SK-N-SH (cell line): ENCODE measurements around the gene WDR82.

Experiments used
- CTCF ChIP-seq: fragments of 200-600 bp; sonication (generic); IDR thresholded peaks from 2 replicates; pipeline ENCODE4 v1.6.1; 2017; ENCODE audit warnings: antibody characterized with exemption, mild to moderate bottlenecking, moderate library complexity
- FOSL2 ChIP-seq: IDR thresholded peaks from 2 replicates; pipeline ENCODE4 v1.4.0; 2012; ENCODE audit warnings: low read depth, mild to moderate bottlenecking, moderate library complexity, borderline replicate concordance
- FOXM1 ChIP-seq: IDR thresholded peaks from 2 replicates; pipeline ENCODE4 v1.4.0; 2012; ENCODE audit warnings: low read depth, mild to moderate bottlenecking
- GATA2 ChIP-seq: sonication (generic); formaldehyde crosslinking; IDR thresholded peaks from 2 replicates; pipeline ENCODE4 v1.5.0; 2020; ENCODE audit warnings: mild to moderate bottlenecking, missing genetic modification reagents
- JUND ChIP-seq: IDR thresholded peaks from 2 replicates; pipeline ENCODE4 v1.4.0; 2012
- NRF1 ChIP-seq: IDR thresholded peaks from 2 replicates; pipeline ENCODE4 v1.6.1; 2012; ENCODE audit warnings: low read depth, mild to moderate bottlenecking, low read length
- PBX3 ChIP-seq: IDR thresholded peaks from 2 replicates; pipeline ENCODE4; 2012
- POLR2AphosphoS5 ChIP-seq: IDR thresholded peaks from 2 replicates; pipeline ENCODE4 v1.6.1; 2012; ENCODE audit warnings: low read depth, low read length
- RAD21 ChIP-seq: IDR thresholded peaks from 2 replicates; pipeline ENCODE4 v1.6.1; 2012; ENCODE audit warnings: mild to moderate bottlenecking, low read length
- SIN3A ChIP-seq: IDR thresholded peaks from 2 replicates; pipeline ENCODE4 v1.6.1; 2012; ENCODE audit warnings: low read depth, mild to moderate bottlenecking, low read length, moderate library complexity, borderline replicate concordance
- TEAD4 ChIP-seq: IDR thresholded peaks from 2 replicates; pipeline ENCODE4 v1.4.0; 2012; ENCODE audit warnings: mild to moderate bottlenecking, borderline replicate concordance; ENCODE audit not compliant: insufficient read depth
- YY1 ChIP-seq: IDR thresholded peaks from 2 replicates; pipeline ENCODE4 v1.4.0; 2012; ENCODE audit warnings: low read depth, mild to moderate bottlenecking
- ZBTB33 ChIP-seq: IDR thresholded peaks from 2 replicates; pipeline ENCODE4 v1.4.0; 2012; ENCODE audit warnings: low read depth, borderline replicate concordance

- no peak for TF ChIP-seq CTCF
- no peak for TF ChIP-seq TEAD4
- TF ChIP-seq PBX3, result no peak
- TF ChIP-seq JUND, result no peak
- TF ChIP-seq NRF1, result no peak
- no peak for TF ChIP-seq GATA2
- TF ChIP-seq RAD21, result no peak
- no peak for TF ChIP-seq POLR2AphosphoS5
- TF ChIP-seq SIN3A, result no peak
- no peak for TF ChIP-seq FOXM1
- no peak for TF ChIP-seq FOSL2
- TF ChIP-seq ZBTB33, result no peak
- TF ChIP-seq YY1, result no peak
These were observed 30.3 kb downstream of the WDR82 start for GRCh38 chr3:52248165-52248541.
